Head of caudate nucleus (tissue), 42 donors: ENCODE results near the gene WDFY1.
"Not testable (repeated sequence)": the region's sequence is repeated elsewhere in the genome, so short reads cannot be mapped to it uniquely, and the experiment has no call there.

ENCODE experiments used
- DNase-seq, 42 donors: peaks; one replicate each; pipeline versions ENCODE4 v3.0.0 to v3.0.0-alpha.2; 2020 to 2021; ENCODE audit warnings: mixed read lengths in 7 of 42
- intact Hi-C: fragments of 100-400 bp; cut with DNase I; formaldehyde crosslinking; loops from one replicate; pipeline ENCODE4 v1.15.0; 2022

WDFY1 gene

DNA sequence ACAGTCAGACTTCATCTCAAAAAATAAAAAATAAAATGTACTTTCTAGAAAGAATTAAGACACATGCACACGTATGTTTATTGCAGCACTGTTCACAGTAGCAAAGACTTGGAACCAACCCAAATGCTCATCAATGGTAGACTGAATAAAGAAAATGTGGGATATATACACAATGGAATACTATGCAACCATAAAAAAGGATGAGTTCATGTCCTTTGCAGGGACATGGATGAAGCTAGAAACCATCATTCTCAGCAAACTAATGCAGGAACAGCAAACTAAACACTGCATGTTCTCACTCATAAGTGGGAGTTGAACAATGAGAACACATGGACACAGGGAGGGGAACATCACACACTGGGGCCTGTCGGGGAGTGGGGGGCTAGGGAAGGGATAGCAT, 72.4 kb downstream of the WDFY1 start:
- intact Hi-C loops, DNase-seq: not testable (repeated sequence)

- intact Hi-C loops, DNase-seq: not testable (repeated sequence)
Observed at GRCh38 chr2:223871661-223872060, 73.5 kb downstream of the WDFY1 start.

DNA sequence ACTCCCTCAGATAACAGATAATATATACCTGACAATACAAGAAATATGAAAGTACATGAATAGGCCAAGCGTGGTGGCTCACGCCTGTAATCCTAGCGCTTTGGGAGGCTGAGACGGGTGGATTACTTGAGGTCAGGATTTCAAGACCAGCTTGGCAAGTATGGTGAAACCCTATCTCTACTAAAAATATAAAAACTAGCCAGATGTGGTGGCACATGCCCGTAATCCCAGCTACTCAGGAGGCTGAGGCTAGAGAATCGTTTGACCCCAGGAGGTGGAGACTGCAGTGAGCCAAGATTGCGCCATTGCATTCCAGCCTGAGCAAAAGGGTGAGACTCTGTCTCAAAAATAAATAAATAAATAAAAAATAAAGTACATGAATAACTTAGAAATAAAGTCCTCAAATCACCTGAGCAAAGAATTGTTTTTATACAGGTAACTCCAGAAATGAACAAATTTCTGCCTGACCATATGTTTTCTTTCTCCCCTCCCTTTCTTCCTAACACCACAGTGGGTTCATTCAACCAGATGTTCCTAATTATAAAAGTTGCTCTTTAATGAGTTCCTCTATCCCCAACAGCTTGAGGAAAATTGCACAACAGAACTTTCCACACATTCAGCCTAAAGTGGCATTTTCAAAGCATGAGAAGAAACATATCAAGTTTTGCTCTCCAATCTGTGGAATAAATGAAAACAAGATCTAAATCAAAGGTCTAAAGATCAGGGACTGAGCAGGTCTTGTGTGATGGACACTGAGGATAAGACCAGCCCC, 74.1 kb downstream of the WDFY1 start:
- DNase-seq: no peak
- intact Hi-C loops: no loop called here

DNA sequence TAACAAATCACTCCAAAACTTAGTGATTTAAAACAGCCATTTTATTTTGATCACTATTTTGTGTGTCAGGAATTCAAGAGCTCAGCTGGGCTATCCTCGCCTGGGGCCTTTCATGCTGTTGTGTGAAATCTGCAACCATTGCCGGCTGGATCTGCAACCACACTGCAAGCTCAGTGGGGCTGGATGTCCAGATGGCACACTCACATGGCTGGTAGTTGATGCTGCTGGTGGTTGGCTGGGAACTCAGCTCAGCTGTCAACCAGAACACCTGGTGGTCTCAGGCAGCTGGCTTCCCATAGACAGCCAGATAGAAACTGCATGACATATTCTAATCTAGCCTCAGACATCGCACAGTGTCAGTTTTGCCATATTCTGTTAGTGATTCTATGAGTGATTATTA, 77.1 kb downstream of the WDFY1 start:
- intact Hi-C loops: no loop called here
- peak in 3 of 42 donors; percentile 9 to 43 (median 11) for DNase-seq

GRCh38 chr2:223865907-223866508, 79.1 kb downstream of the WDFY1 start:
- intact Hi-C loops: no loop called here
- no peak for DNase-seq

GRCh38 chr2:223865124-223865523, 80.0 kb downstream of the WDFY1 start:
- intact Hi-C loops: no loop called here
- DNase-seq: no peak

GRCh38 chr2:223863491-223863890, 81.6 kb downstream of the WDFY1 start:
- intact Hi-C loops: no loop called here
- no peak for DNase-seq

GRCh38 chr2:223860809-223861738, 84.1 kb downstream of the WDFY1 start:
- no peak for DNase-seq
- intact Hi-C loops: no loop called here

GRCh38 chr2:223859070-223859469, 86.1 kb downstream of the WDFY1 start:
- intact Hi-C loops: no loop called here
- no peak for DNase-seq

GRCh38 chr2:223856584-223856983, 88.6 kb downstream of the WDFY1 start:
- no peak for DNase-seq
- intact Hi-C loops: no loop called here

DNA sequence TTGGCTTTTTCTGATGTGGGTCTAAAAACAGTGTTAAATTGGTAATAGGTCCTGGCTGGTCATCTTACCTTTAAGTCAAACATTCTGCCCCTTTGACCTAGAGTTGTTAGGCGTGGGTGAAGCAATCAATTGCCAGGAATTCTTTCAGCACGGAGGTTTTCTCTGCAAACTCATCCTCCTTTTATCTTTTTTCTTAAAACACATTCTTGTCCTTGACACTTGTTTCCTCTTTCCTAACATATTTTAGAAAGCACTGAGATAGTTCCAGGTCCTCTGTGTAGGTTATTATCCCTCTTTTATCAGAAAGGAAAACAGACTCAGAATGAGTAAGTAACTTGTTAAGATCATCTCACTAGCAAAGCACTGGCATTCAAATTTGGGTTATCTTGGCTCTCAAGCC, 89.1 kb downstream of the WDFY1 start:
- DNase-seq: no peak
- intact Hi-C loops: no loop called here

DNA sequence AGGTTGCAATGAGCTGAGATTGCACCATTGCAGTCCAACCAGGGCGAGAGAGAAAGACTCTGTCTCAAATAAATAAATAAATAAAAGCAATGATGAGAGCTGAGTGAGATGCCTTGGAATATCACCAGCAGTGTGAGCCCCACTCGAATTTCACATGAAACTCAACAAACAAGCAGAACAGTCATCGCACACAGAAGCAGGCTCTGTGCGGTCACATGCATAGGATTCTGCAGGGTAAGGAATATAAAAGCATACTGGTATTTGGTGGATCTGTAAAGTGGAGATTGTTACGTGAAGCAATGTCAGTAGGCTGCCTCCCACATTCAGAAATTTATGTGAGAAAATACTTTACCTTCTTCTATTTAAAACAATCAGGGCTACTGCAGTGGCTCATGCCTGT, 89.7 kb downstream of the WDFY1 start:
- peak in 3 of 42 donors; percentile 8 to 12 (median 12) for DNase-seq
- intact Hi-C loops: no loop called here

- no peak for DNase-seq
- intact Hi-C loops: no loop called here
Observed at GRCh38 chr2:223854741-223855140, 90.4 kb downstream of the WDFY1 start.

DNA sequence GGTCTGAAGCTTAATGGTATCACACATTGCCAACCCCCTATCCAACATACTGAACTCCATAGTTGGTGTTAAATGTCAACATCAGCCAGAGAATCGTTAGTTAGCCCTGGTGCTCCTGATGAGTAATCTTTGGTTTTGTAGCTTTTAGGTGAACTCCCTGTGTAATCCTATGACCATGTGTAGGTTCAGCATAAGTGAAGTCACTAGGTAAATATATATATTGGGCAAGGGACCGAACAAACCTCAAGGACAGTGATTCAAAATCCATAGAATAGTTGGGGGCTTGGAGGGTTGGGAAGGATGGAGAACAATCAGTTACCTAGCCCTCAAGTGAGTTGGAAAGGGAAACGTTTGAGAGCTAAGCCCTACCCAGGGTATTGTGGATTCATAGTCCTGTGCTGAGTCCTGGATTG, 91.7 kb downstream of the WDFY1 start:
- intact Hi-C loops: no loop called here
- no peak for DNase-seq

DNA sequence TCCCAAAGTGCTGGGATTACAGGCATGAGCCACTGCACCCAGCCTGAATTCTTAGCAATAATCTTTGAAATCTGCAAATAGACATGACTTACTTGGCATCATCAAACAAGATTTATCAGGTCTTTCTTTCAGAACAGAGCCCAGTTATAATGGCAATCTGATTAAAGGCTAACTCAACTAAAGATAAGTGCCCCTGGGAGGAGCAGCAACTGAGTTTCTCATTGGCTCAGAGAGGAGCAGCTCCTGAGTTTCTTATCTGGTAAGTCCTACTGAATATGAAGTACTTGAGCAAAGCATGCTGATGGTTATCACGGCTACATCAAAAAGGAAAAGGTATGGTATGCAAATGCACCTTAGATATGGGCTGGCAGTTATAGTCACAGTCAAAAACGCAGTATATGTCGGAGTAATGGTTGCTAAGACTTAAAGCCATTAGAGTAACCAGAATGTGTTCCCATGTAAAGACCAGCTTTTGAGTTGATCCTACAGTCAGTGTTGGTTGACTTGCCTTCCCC, 92.8 kb downstream of the WDFY1 start:
- intact Hi-C loops: no loop called here
- no peak for DNase-seq

DNA sequence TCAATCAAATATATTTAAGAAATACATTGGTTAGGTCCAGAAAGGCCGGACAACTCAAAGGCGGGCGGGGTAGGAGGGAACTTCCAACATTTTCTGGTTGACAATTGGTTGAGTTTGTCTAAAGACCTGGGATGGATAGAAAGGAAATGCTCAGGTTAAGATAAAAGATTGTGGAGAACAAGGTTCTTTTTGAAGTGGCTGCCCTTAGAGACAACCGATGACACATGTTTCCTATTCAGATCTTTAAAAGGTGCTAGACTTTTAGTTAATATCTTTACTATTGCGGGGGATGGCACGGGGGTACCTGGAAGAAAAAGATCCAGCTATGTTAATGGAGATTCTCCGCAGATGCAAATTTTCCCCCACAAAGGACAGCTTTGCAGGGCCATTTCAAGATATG, 97.7 kb downstream of the WDFY1 start:
- no peak for DNase-seq
- intact Hi-C loops: no loop called here

GRCh38 chr2:223846515-223846914, 98.6 kb downstream of the WDFY1 start:
- DNase-seq: no peak
- intact Hi-C loops: no loop called here

DNA sequence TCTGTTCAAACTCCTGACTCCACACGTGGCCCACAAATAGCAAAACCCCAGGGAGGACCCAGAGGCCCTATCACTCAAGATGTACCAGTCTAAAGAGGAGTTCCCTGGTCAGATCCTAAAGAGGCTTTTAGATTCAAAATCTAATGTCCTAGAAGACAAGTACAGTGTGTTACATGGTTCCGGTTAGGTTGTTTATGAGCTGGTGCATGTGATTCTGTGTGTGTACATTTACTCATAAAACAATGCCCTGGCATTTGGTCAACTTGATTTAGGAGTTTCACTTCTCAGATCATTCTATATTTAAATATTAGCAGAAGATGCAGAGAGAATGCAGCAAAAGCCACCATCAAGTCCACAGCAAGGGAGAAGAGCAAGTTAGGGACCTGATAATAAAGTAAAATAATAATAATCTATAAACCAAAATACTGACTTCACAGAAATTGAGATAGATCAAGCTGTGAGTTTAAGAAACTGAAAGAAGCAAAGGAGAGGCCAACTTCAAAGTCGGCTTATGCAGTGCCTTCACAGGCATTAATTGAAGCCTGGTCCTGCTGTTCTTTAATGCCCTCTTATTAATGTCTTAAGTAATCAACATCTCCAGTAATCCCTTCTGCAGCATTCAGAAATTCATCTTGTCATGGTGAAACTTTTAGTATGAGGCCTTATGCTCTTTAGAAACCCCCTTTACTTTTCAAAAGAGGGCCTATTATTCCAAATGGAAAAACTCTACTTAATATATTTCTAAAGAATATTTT, 103.5 kb downstream of the WDFY1 start:
- DNase-seq: no peak
- intact Hi-C loops: no loop called here
